Common myeloid progenitor, CD34-positive (primary cell): Measurements from ENCODE around the gene BBOX1.

Source experiments
- CTCF ChIA-PET: fragments of 350-600 bp; sonication (Branson Sonifier 250); formaldehyde crosslinking; loops from one replicate; lab custom pipeline; 2021; ENCODE audit warnings: antibody characterized with exemption; lab: Charles Lee
- POLR2A ChIA-PET: fragments of 350-600 bp; sonication (Branson Sonifier 250); formaldehyde crosslinking; loops from one replicate; lab custom pipeline; 2021; ENCODE audit warnings: antibody characterized with exemption; lab: Charles Lee
- DNase-seq, 3 donors: peaks; one replicate each; pipeline versions ENCODE4 v3.0.0 to v3.0.0-alpha.2; 2013
- H3K27ac ChIP-seq, 2 experiments: 1 replicate in 1 of 2; 2 replicates in 1 of 2; pipeline ENCODE4 v1.7.0; 2013; ENCODE audit warnings: inconsistent platforms in 2 of 2, low read length in 2 of 2, mild to moderate bottlenecking in 2 of 2, low read depth in 1 of 2, moderate library complexity in 1 of 2; ENCODE audit not compliant: severe bottlenecking in 2 of 2, insufficient read depth in 1 of 2, poor library complexity in 1 of 2
- H3K27me3 ChIP-seq, 5 experiments: replicated peaks in 2 of 5; 1 replicate in 3 of 5; 2 replicates in 2 of 5; pipeline versions ENCODE4 v1.6.1 to v1.7.0; 2013; ENCODE audit warnings: low read length in 4 of 5, mild to moderate bottlenecking in 2 of 5, moderate library complexity in 2 of 5, inconsistent platforms in 1 of 5; ENCODE audit not compliant: insufficient read depth in 5 of 5, control insufficient read depth in 4 of 5
- H3K36me3 ChIP-seq, 4 experiments: 1 replicate in 2 of 4; 2 replicates in 2 of 4; pipeline versions ENCODE4 v1.6.1 to v1.7.0; 2013; ENCODE audit warnings: low read length in 3 of 4, control low read depth in 1 of 4, mild to moderate bottlenecking in 1 of 4; ENCODE audit not compliant: control insufficient read depth in 4 of 4, insufficient read depth in 4 of 4
- H3K4me1 ChIP-seq, 4 experiments: 1 replicate in 3 of 4; 2 replicates in 1 of 4; pipeline versions ENCODE4 v1.6.1 to v1.7.1; 2013; ENCODE audit warnings: low read length in 3 of 4, mild to moderate bottlenecking in 3 of 4, control low read depth in 1 of 4, inconsistent platforms in 1 of 4, moderate library complexity in 1 of 4; ENCODE audit not compliant: control insufficient read depth in 4 of 4, insufficient read depth in 4 of 4; ENCODE audit errors: control extremely low read depth in 1 of 4
- H3K4me3 ChIP-seq, 7 experiments: 1 replicate in 4 of 7; 2 replicates in 3 of 7; pipeline versions ENCODE4 v1.5.1 to v1.7.0; 2013; ENCODE audit warnings: mild to moderate bottlenecking in 7 of 7, low read length in 6 of 7, moderate library complexity in 6 of 7, inconsistent platforms in 2 of 7, low read depth in 2 of 7, control low read depth in 1 of 7; ENCODE audit not compliant: insufficient read depth in 4 of 7, control insufficient read depth in 1 of 7; ENCODE audit errors: extremely low read depth in 1 of 7
- H3K9me3 ChIP-seq, 5 experiments: 1 replicate in 4 of 5; 2 replicates in 1 of 5; pipeline versions ENCODE4 v1.6.1 to v1.7.1; 2013; ENCODE audit warnings: low read length in 4 of 5, mild to moderate bottlenecking in 2 of 5, inconsistent platforms in 1 of 5, low read depth in 1 of 5, moderate library complexity in 1 of 5; ENCODE audit not compliant: control insufficient read depth in 4 of 5, insufficient read depth in 2 of 5; ENCODE audit errors: control extremely low read depth in 1 of 5
- WGBS: methylation state at CpG from one replicate; pipeline ENCODE4 v1.1.5; 2013; ENCODE audit not compliant: insufficient coverage; 5-methylcytosine and 5-hydroxymethylcytosine counted together

The BBOX1 gene

GRCh38 chr11:27025957-27026733 is 14.5 kb upstream of the BBOX1 start:
- no peak overlapping the region for H3K4me3 ChIP-seq
- H3K27me3 ChIP-seq: no peaks in the 10 kb centered on the region
- no peaks in the 10 kb centered on the region for H3K4me1 ChIP-seq
- ChIA-PET POLR2A (no interaction called here), CTCF (no interaction called here)
- no peaks in the 10 kb centered on the region for H3K36me3 ChIP-seq
- DNase-seq: no peak
- 92% methylated on average over 7 of the region's 8 CpGs for WGBS
- no peak overlapping the region for H3K27ac ChIP-seq
- no peaks in the 10 kb centered on the region for H3K9me3 ChIP-seq

- Histone ChIP-seq H3K36me3 (no peaks in the 10 kb centered on the region), H3K27ac (no peak overlapping the region), H3K9me3 (peaks cover 0 to 2% (median 0%) of the 10 kb centered on the region in 5 experiments), H3K27me3 (no peaks in the 10 kb centered on the region), H3K4me3 (no peak overlapping the region), H3K4me1 (no peaks in the 10 kb centered on the region)
- POLR2A ChIA-PET: no interaction called here
- CTCF ChIA-PET: no interaction called here
- WGBS: 100% methylated on average over 1 of the region's 1 CpG
- DNase-seq: no peak
Observed at GRCh38 chr11:27028561-27028965, 12.1 kb upstream of the BBOX1 start.

DNA sequence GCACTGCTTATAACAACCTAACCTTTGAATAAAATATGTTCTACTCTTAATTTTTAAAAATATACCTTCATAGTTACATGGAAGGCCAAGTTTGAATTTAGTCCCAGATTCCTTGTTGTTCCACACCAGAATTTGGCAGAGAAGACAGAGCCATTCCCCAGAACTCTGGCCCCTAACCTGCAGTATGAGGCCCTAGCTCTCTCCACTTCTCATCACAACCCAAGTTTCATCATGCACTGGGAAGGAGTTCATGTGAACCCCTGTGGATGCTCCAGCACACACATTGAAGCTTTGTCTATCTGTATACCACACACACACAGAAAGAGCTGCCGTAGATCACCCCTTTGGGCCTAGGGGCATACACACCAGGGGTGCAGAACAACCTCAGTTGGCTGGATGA is 10.6 kb upstream of the BBOX1 start:
- 83% methylated on average over 1 of the region's 1 CpG for WGBS
- POLR2A ChIA-PET: no interaction called here
- no peaks in the 10 kb centered on the region for H3K4me1 ChIP-seq
- peaks cover 0 to 2% (median 0%) of the 10 kb centered on the region in 5 experiments for H3K9me3 ChIP-seq
- no peaks in the 10 kb centered on the region for H3K36me3 ChIP-seq
- DNase-seq: no peak
- CTCF ChIA-PET: no interaction called here
- no peaks in the 10 kb centered on the region for H3K27me3 ChIP-seq
- H3K27ac ChIP-seq: no peak overlapping the region
- no peak overlapping the region for H3K4me3 ChIP-seq

DNA sequence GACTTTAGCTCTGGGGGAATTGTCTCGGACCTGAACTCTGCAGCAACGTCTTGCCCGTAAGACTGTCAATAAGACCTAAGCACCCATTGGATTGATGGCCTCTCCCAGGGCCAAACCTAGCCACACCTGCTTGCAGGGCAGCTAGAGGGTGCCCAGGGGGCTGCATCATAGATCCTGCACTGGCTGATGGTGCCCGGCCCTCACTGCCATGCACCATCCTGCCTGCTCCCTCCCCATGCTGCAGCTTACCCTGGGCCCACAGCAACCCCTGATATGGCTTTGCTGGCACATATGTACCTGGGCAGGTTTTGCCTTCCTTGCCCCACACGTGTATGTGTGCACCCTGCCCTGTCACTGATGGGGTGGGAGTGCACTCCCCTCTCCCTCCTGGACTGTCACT is 8.9 kb upstream of the BBOX1 start:
- DNase-seq: no peak
- Histone ChIP-seq H3K4me1 (no peaks in the 10 kb centered on the region), H3K9me3 (peaks cover 0 to 2% (median 0%) of the 10 kb centered on the region in 5 experiments), H3K27me3 (no peaks in the 10 kb centered on the region), H3K4me3 (no peak overlapping the region), H3K27ac (no peak overlapping the region), H3K36me3 (no peaks in the 10 kb centered on the region)
- WGBS: 92% methylated on average over 4 of the region's 5 CpGs
- ChIA-PET POLR2A (no interaction called here), CTCF (no interaction called here)

GRCh38 chr11:27039873-27040272 is 742 bp upstream of the BBOX1 start:
- Histone ChIP-seq H3K4me3 (no peak overlapping the region), H3K4me1 (no peaks in the 10 kb centered on the region), H3K9me3 (no peaks in the 10 kb centered on the region), H3K27me3 (no peaks in the 10 kb centered on the region), H3K27ac (no peak overlapping the region), H3K36me3 (no peaks in the 10 kb centered on the region)
- POLR2A ChIA-PET: no interaction called here
- DNase-seq: no peak
- 73% methylated on average over 1 of the region's 3 CpGs for WGBS
- CTCF ChIA-PET: no interaction called here

DNA sequence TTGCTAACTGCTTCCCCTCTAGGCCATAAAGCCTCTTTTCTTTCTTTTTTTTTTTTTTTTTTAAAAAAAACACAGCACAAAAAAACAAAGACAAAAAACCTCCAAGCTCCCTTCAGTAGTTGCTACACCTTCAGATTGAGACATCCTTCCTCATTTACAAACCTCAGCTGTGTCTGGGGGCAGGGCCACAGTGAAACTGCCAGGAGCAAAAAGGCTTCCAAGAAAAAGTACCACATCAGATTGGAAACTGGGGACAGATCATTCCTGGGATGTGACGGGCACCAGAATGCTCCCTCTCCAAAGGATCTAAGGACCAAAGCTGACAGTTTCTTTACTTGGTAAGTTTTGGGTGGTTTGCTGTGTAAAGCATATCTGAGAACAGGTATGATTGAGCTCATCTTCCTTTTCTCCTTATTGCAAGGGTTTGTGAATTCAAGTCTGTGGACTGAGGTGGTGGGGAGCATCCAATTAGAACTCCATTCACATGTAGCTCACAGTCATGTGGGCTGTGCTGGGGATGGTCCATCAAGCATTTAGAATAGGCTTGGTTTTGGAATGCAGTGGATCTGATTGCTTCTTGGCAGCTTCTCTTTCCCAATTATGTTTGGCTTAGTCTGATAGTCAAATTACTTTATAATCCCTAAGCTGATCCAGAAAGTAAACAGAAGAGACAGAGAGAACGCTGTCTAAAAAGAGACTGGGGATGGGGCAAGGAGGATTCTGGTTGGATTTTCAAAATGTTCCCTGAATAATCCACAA is 705 bp downstream of the BBOX1 start:
- DNase-seq: no peak
- 100% methylated on average over 1 of the region's 2 CpGs for WGBS
- no peak overlapping the region for H3K27ac ChIP-seq
- no peaks in the 10 kb centered on the region for H3K9me3 ChIP-seq
- no peak overlapping the region for H3K4me3 ChIP-seq
- H3K27me3 ChIP-seq: no peaks in the 10 kb centered on the region
- POLR2A ChIA-PET: no interaction called here
- H3K4me1 ChIP-seq: no peaks in the 10 kb centered on the region
- no peaks in the 10 kb centered on the region for H3K36me3 ChIP-seq
- CTCF ChIA-PET: no interaction called here

DNA sequence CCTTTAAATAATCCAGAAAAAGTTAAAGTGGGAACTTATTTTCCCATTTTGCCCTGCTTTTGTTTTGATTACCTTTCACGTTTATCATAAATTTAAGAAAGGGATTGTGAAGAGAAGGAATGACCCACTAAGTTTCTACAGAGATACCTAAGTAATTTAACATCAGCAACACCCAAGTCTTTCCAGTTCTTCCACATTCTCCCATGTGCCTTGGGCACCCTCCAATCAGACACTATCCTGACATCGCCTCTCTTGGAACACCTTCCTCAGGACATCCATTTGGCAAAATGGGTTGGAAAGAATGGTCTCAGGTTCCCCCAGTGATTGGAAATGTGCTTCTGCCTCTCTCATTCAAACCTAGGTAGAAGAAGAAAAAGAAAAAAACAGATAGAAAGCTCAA is 6.3 kb downstream of the BBOX1 start:
- no peak overlapping the region for H3K4me3 ChIP-seq
- no peaks in the 10 kb centered on the region for H3K4me1 ChIP-seq
- 40% methylated on average over 1 of the region's 2 CpGs for WGBS
- H3K36me3 ChIP-seq: no peaks in the 10 kb centered on the region
- DNase-seq: no peak
- no peaks in the 10 kb centered on the region for H3K27me3 ChIP-seq
- ChIA-PET CTCF (no interaction called here), POLR2A (no interaction called here)
- no peak overlapping the region for H3K27ac ChIP-seq
- peaks cover 0 to 5% (median 0%) of the 10 kb centered on the region in 5 experiments for H3K9me3 ChIP-seq
